ENCODE measurements around the gene ZMYM5.
"Not testable (repeated sequence)": the region's sequence is repeated elsewhere in the genome, so short reads cannot be mapped to it uniquely, and the experiment has no call there.

Gene ZMYM5

DNA sequence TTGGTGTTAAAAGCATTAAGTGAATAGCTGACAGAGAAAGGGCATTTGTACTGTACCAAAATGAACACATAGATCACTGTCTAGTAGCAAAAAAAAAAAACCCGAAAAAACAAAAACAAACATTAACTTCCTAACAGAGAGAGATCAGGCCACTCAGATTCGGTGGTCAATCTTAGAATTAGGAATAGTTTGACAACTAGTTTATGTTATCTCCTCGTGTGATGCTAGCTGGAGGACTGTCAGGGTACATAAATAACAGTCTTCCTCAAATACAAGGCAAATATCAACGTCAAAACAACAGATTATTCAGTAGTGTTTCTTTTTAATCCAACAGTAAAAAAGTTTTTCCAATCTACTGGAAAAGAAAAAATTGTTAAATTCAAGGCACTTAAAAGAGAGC lies 1.7 kb downstream of the ZMYM5 start:
- Histone ChIP-seq H2AFZ (ENCODE audit: low read length) (no peak overlapping the region), H4K20me1 (ENCODE audit: insufficient read depth, low read length, poor library complexity, severe bottlenecking) (peaks cover 40% of the 10 kb centered on the region), H3K4me1 (ENCODE audit: insufficient read depth, low read length, poor library complexity, severe bottlenecking) (peaks cover 39% of the 10 kb centered on the region), H3K9me2 (replicated peaks; ENCODE audit: low read depth, low read length) (no peaks in the 10 kb centered on the region), H3K79me2 (ENCODE audit: insufficient read depth, low read length) (peaks cover 77% of the 10 kb centered on the region), H3K27me3 (ENCODE audit: insufficient read depth, low read length, poor library complexity, severe bottlenecking) (no peaks in the 10 kb centered on the region), H3F3A (ENCODE audit: low read depth) (peaks cover 6% of the 10 kb centered on the region; the same call in 1 of the 2 replicates), H3K4me2 (ENCODE audit: low read depth, low read length, poor library complexity, severe bottlenecking) (peak overlapping the region; percentile 89), H3K9me3 (ENCODE audit: insufficient read depth, low read depth, low read length) (no peaks in the 10 kb centered on the region), H3K9ac (ENCODE audit: low read depth, low read length, poor library complexity, severe bottlenecking) (peak overlapping the region; percentile 86), H3K36me3 (ENCODE audit: insufficient read depth, low read length) (no peaks in the 10 kb centered on the region), H3K4me3 (ENCODE audit: low read length, poor library complexity, severe bottlenecking) (peak overlapping the region; percentile 90)
- TF ChIP-seq EZH2phosphoT487 (IDR thresholded peaks at IDR 0.05; ENCODE audit: borderline replicate concordance): no peak
- TF ChIP-seq, protein P1, sequence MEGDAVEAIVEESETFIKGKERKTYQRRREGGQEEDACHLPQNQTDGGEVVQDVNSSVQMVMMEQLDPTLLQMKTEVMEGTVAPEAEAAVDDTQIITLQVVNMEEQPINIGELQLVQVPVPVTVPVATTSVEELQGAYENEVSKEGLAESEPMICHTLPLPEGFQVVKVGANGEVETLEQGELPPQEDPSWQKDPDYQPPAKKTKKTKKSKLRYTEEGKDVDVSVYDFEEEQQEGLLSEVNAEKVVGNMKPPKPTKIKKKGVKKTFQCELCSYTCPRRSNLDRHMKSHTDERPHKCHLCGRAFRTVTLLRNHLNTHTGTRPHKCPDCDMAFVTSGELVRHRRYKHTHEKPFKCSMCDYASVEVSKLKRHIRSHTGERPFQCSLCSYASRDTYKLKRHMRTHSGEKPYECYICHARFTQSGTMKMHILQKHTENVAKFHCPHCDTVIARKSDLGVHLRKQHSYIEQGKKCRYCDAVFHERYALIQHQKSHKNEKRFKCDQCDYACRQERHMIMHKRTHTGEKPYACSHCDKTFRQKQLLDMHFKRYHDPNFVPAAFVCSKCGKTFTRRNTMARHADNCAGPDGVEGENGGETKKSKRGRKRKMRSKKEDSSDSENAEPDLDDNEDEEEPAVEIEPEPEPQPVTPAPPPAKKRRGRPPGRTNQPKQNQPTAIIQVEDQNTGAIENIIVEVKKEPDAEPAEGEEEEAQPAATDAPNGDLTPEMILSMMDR (conservative IDR thresholded peaks at IDR 0.05; ENCODE audit: low read length): no peak

DNA sequence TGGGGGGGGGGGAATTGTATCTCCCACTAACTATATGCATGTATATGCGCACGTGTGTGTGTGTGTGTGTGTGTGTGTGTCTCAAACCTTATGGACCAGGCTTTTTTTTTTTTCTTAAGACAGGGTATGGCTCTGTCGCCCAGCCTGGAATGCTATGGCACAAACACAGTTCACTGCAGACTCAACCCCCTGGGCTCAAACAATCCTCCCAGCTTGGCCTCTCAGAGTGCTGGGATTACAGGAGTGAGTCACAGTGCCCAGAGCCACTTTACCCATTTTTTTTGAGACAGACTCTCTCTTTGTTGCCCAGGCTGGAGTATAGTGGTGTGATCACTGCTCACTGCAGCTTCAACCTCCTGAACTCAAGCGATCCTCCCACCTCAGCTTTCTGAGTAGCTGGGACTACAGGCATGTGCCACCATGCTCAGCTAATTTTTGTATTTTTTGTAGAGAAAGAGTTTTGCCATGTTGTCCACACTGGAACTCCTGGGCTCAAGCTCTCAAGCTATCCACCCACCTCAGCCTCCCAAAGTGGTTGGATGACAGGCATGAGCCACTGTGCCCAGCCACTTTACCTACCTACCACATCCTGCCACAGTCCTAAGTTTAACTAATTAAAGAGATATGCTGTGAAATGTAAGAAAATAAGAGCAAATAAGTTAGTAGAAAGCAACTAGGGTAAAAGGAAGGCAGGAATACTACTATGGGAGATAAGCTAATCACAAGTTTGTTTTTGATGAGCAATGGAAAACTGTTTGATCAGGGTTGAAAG lies 2.4 kb downstream of the ZMYM5 start:
- Histone ChIP-seq H3K4me3 (ENCODE audit: low read length, poor library complexity, severe bottlenecking) (peak overlapping the region; percentile 90), H3K79me2 (ENCODE audit: insufficient read depth, low read length) (peaks cover 79% of the 10 kb centered on the region)
- TF ChIP-seq, protein P1 (conservative IDR thresholded peaks at IDR 0.05; ENCODE audit: low read length): no peak
- TF ChIP-seq EZH2phosphoT487 (IDR thresholded peaks at IDR 0.05; ENCODE audit: borderline replicate concordance): no peak

DNA sequence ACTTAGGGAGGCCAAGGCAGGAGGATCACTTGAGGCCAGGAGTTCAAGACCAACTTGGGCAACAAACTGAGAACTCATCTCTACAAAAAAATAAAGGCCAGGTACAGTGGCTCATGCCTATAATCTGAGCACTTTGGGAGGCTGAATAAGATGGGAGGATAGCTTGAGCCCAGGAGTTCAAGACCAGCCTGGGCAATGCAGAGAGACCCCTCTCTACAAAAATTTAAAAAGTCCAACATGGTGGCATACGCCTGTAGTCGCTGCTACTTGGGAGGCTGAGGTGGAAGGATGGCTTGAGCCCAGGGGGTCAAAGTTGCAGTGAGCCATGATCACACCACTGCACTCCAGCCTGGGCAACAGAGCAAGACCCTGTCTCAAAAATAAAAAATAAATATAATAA lies 5.8 kb downstream of the ZMYM5 start:
- H3K9me2 ChIP-seq (replicated peaks; ENCODE audit: low read depth, low read length); H3K9ac ChIP-seq (ENCODE audit: low read depth, low read length, poor library complexity, severe bottlenecking); H3K9me3 ChIP-seq (ENCODE audit: insufficient read depth, low read depth, low read length); H3K36me3 ChIP-seq (ENCODE audit: insufficient read depth, low read length); H3K27me3 ChIP-seq (ENCODE audit: insufficient read depth, low read length, poor library complexity, severe bottlenecking); H3F3A ChIP-seq (ENCODE audit: low read depth); H2AFZ ChIP-seq (ENCODE audit: low read length); H3K4me3 ChIP-seq (ENCODE audit: low read length, poor library complexity, severe bottlenecking): not testable (repeated sequence)
- H3K4me2 ChIP-seq (ENCODE audit: low read depth, low read length, poor library complexity, severe bottlenecking): peak overlapping the region; percentile 27
- peaks cover 43% of the 10 kb centered on the region for H4K20me1 ChIP-seq (ENCODE audit: insufficient read depth, low read length, poor library complexity, severe bottlenecking)
- H3K79me2 ChIP-seq (ENCODE audit: insufficient read depth, low read length): peaks cover 90% of the 10 kb centered on the region
- peaks cover 27% of the 10 kb centered on the region for H3K4me1 ChIP-seq (ENCODE audit: insufficient read depth, low read length, poor library complexity, severe bottlenecking)

More for the DNA sequence above, 2.4 kb downstream of the ZMYM5 start:
- Histone ChIP-seq H3K9me2 (replicated peaks; ENCODE audit: low read depth, low read length) (no peaks in the 10 kb centered on the region), H3K9ac (ENCODE audit: low read depth, low read length, poor library complexity, severe bottlenecking) (peak overlapping the region; percentile 86), H4K20me1 (ENCODE audit: insufficient read depth, low read length, poor library complexity, severe bottlenecking) (peaks cover 40% of the 10 kb centered on the region), H3K4me1 (ENCODE audit: insufficient read depth, low read length, poor library complexity, severe bottlenecking) (peaks cover 39% of the 10 kb centered on the region), H3K36me3 (ENCODE audit: insufficient read depth, low read length) (no peaks in the 10 kb centered on the region), H3K4me2 (ENCODE audit: low read depth, low read length, poor library complexity, severe bottlenecking) (peak overlapping the region; percentile 89), H3K27me3 (ENCODE audit: insufficient read depth, low read length, poor library complexity, severe bottlenecking) (no peaks in the 10 kb centered on the region), H2AFZ (ENCODE audit: low read length) (no peak overlapping the region), H3F3A (ENCODE audit: low read depth) (peaks cover 6% of the 10 kb centered on the region; the same call in 1 of the 2 replicates), H3K9me3 (ENCODE audit: insufficient read depth, low read depth, low read length) (no peaks in the 10 kb centered on the region)

DNA sequence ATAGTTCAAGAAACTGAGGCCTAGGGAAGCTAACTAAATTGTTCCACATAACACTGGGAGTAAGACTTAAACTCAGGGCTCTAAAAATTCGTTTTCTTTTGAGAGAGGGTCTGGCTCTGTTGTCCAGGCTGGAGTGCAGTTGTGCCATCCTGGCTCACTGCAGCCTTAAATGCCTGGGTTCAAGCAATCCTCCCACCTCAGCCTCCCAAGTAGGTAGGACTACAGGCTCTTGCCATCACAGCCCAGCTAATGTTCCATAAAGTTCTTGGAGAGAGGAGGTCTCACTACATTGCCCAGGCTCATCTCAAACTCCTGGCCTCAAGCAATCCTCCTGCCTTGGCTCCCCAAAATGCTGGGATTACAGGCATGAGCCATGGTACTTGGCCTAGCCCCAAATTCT lies 10.7 kb downstream of the ZMYM5 start:
- Histone ChIP-seq H3K79me2 (ENCODE audit: insufficient read depth, low read length) (peaks cover 75% of the 10 kb centered on the region), H3K36me3 (ENCODE audit: insufficient read depth, low read length) (peaks cover 19% of the 10 kb centered on the region; the same call in 1 of the 2 replicates), H3K4me2 (ENCODE audit: low read depth, low read length, poor library complexity, severe bottlenecking) (no peak overlapping the region), H2AFZ (ENCODE audit: low read length) (no peak overlapping the region), H3K4me1 (ENCODE audit: insufficient read depth, low read length, poor library complexity, severe bottlenecking) (peaks cover 2% of the 10 kb centered on the region), H3K4me3 (ENCODE audit: low read length, poor library complexity, severe bottlenecking) (no peak overlapping the region), H3K27me3 (ENCODE audit: insufficient read depth, low read length, poor library complexity, severe bottlenecking) (no peaks in the 10 kb centered on the region), H4K20me1 (ENCODE audit: insufficient read depth, low read length, poor library complexity, severe bottlenecking) (peaks cover 30% of the 10 kb centered on the region), H3K9ac (ENCODE audit: low read depth, low read length, poor library complexity, severe bottlenecking) (no peak overlapping the region), H3K9me3 (ENCODE audit: insufficient read depth, low read depth, low read length) (no peaks in the 10 kb centered on the region), H3K9me2 (replicated peaks; ENCODE audit: low read depth, low read length) (no peaks in the 10 kb centered on the region), H3F3A (ENCODE audit: low read depth) (no peaks in the 10 kb centered on the region)
- TF ChIP-seq, protein P1 (conservative IDR thresholded peaks at IDR 0.05; ENCODE audit: low read length): no peak
- TF ChIP-seq EZH2phosphoT487 (IDR thresholded peaks at IDR 0.05; ENCODE audit: borderline replicate concordance): no peak

Measured in Loucy (cell line).